Bronchial epithelial cell (primary cell): ENCODE measurements around the gene ADAM12. TPM values are rescaled to one million over a fixed set of nuclear protein-coding genes. Genes with fewer than 3 reads are reported as not detected.

Experiments used
- DNase-seq: peaks from one replicate; pipeline ENCODE4 v3.0.0-alpha.2; 2010; ENCODE audit warnings: low read depth
- FAIRE-seq: peaks from 2 replicates; lab custom pipeline; 2011; peaks lifted over from hg19 to GRCh38; lab: Jason Lieb, UNC
- H3K27me3 ChIP-seq: 2 replicates; pipeline ENCODE4 v1.5.1; 2011; ENCODE audit warnings: low read length; ENCODE audit not compliant: control insufficient read depth, insufficient read depth
- H3K36me3 ChIP-seq: 2 replicates; pipeline ENCODE4 v1.5.1; 2011; ENCODE audit warnings: low read length; ENCODE audit not compliant: control insufficient read depth, insufficient read depth
- H3K4me3 ChIP-seq: 2 replicates; pipeline ENCODE4 v1.5.1; 2011; ENCODE audit warnings: mild to moderate bottlenecking, low read depth, low read length, control low read depth
- total RNA-seq: library from RNA; depleted of rRNA; stranded (reverse); fragments of >200 nt; gene quantifications from 2 replicates; pipeline ENCODE4 v1.2.1, GENCODE V29; 2014
- TF ChIP-seq, protein P1 (sequence below): IDR thresholded peaks from 2 replicates; pipeline ENCODE4 v1.5.1; 2011; ENCODE audit warnings: mild to moderate bottlenecking, moderate library complexity, low read length, control low read depth, inconsistent platforms; ENCODE audit not compliant: insufficient read depth, severe bottlenecking

ADAM12 gene
- total RNA-seq, 1 donor from 2014 or later = 1.8 TPM

DNA sequence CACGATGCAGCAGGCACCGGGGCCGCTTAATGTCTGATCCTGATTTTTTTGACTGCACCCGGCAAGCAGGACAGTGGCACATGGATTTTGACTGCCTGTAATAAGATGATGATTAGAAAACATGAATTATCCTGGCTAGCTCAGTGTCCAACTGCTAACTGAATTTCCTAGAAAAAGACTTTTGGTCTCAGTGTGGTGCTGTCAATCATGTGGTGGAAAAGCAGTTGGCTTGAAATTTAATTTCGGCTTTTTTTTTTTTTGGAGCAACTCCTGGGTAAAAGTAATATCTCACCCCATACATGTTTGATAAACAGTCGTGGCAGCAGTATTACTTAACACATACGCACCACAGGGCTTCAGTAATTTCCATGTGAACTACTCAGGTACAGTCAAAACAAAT, 264.2 kb downstream of the ADAM12 start:
- Histone ChIP-seq H3K36me3 (no peaks in the 10 kb centered on the region), H3K27me3 (no peaks in the 10 kb centered on the region), H3K4me3 (no peak overlapping the region)
- TF ChIP-seq, protein P1, sequence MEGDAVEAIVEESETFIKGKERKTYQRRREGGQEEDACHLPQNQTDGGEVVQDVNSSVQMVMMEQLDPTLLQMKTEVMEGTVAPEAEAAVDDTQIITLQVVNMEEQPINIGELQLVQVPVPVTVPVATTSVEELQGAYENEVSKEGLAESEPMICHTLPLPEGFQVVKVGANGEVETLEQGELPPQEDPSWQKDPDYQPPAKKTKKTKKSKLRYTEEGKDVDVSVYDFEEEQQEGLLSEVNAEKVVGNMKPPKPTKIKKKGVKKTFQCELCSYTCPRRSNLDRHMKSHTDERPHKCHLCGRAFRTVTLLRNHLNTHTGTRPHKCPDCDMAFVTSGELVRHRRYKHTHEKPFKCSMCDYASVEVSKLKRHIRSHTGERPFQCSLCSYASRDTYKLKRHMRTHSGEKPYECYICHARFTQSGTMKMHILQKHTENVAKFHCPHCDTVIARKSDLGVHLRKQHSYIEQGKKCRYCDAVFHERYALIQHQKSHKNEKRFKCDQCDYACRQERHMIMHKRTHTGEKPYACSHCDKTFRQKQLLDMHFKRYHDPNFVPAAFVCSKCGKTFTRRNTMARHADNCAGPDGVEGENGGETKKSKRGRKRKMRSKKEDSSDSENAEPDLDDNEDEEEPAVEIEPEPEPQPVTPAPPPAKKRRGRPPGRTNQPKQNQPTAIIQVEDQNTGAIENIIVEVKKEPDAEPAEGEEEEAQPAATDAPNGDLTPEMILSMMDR = no peak
- FAIRE-seq = no peak
- DNase-seq = no peak

DNA sequence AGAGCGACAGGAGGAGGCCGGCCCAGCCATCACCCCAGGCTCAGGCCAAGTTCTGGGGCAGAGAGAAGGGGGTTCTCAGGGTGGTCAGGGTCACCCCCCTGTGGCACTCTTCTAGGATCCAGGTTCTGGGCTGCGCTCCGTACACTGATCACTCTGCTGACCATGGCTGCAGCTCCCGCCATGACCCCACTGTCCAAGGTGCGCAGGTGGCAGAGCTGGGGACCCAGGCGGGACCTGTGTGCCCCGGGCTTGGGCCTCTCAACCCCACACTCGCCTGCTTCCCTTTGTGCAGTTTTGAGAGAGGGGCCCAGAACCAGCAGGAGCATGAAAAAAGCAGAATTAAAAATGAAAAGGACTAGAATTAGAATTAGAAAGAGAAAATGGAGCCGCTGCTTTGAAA, 264.8 kb downstream of the ADAM12 start:
- TF ChIP-seq, protein P1 = no peak

DNA sequence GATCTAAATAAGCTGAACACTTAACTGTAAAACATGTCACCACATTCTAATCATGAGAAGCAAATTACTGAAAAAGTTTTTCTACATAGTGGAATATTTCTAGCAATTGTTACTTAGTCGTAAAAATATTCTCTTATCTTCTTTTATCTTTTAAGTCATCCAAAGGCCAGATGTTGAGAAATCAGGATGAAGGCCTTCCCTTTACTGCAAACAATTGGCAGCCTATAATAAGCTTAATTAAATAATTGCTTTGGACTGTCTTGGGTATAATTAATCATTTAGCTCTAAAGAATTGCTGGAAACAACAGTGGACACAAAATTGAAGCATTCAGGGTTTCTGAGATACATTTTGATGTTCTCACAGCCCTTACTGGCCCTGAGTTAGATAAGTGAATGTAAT, 265.4 kb downstream of the ADAM12 start:
- Histone ChIP-seq H3K4me3 (no peak overlapping the region), H3K36me3 (no peaks in the 10 kb centered on the region), H3K27me3 (no peaks in the 10 kb centered on the region)
- no peak for FAIRE-seq
- TF ChIP-seq, protein P1 = no peak
- no peak for DNase-seq

More for the DNA sequence above, 264.8 kb downstream of the ADAM12 start:
- DNase-seq (no peak), FAIRE-seq (no peak)
- Histone ChIP-seq H3K27me3 (no peaks in the 10 kb centered on the region), H3K36me3 (no peaks in the 10 kb centered on the region), H3K4me3 (no peak overlapping the region)

DNA sequence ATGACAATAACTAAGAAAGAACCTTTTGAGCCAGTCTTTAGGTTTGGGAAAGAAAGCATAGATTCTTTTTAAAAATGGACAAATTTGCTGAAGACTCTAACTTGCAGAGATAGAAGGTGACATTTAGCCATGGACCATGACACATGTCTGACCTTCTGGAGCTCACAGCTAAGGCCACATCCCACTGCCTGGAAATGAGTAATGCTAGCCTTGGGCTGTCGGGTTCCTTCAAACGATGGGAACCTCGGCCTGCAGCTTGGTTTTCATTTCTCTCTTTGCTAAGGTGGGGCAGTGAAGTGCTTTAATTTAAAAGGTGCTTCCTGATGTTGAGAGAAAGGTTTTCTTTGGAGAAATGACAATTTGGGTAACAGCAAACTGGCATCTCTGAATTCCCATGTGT, 268.7 kb downstream of the ADAM12 start:
- DNase-seq (peak; percentile 32), FAIRE-seq (no peak)
- Histone ChIP-seq H3K27me3 (no peaks in the 10 kb centered on the region), H3K36me3 (no peaks in the 10 kb centered on the region), H3K4me3 (no peak overlapping the region)
- TF ChIP-seq, protein P1 = no peak

DNA sequence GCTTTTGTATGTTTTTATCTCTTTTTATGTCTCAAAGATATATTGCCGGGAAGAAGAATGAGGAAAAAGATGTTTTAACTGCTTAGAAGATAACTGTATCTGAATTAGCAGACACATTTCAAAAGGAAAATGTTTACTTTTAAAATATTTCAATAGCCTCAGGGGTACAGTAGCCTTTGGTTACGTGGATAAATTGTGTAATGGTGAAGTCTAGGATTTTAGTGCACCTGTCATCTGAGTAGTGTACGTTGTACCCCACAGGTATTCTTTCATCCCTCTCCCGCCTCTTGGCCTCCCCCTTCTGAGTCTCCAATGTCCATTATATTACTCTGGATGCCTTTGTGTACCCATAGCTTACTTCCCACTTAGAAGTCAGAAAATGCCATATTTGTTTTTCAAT, 269.8 kb downstream of the ADAM12 start:
- FAIRE-seq (no peak), DNase-seq (no peak)
- Histone ChIP-seq H3K4me3 (no peak overlapping the region), H3K27me3 (no peaks in the 10 kb centered on the region), H3K36me3 (no peaks in the 10 kb centered on the region)
- TF ChIP-seq, protein P1 = no peak

DNA sequence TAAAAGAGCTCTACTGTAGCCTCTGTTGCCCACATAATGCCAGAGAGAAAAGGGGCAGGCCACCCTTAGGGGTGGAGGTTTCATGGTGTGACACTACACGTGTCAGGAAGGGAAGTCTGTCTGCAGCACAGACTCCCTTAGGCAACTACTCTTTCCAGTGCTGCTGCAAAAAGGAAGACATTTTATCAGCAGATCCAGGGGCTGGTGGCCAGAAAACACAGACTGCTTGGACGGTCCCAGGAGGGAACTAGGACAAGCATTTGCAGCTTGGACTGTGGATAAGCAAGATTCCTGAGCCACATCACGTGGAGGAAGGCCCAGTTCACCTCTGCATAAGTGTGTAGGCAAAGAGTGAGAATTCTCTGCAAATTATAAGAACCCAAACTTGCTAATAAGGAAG, 271.1 kb downstream of the ADAM12 start:
- TF ChIP-seq, protein P1 = no peak
- no peaks in the 10 kb centered on the region for H3K36me3 ChIP-seq
- no peak for FAIRE-seq

More for the DNA sequence above, 271.1 kb downstream of the ADAM12 start:
- DNase-seq = no peak
- H3K27me3 ChIP-seq = no peaks in the 10 kb centered on the region
- H3K4me3 ChIP-seq = no peak overlapping the region
